GM15510 (cell line): ENCODE measurements around the gene HSDL2.

ENCODE experiments used
- POLR2A ChIP-seq: IDR thresholded peaks from 3 replicates; pipeline ENCODE4 v1.6.1; 2011; ENCODE audit warnings: borderline replicate concordance; ENCODE audit not compliant: insufficient read length; ENCODE audit errors: extremely low read depth

HSDL2 gene

GRCh38 chr9:112380825-112381221 is 915 bp downstream of the HSDL2 start:
- TF ChIP-seq POLR2A: no peak

DNA sequence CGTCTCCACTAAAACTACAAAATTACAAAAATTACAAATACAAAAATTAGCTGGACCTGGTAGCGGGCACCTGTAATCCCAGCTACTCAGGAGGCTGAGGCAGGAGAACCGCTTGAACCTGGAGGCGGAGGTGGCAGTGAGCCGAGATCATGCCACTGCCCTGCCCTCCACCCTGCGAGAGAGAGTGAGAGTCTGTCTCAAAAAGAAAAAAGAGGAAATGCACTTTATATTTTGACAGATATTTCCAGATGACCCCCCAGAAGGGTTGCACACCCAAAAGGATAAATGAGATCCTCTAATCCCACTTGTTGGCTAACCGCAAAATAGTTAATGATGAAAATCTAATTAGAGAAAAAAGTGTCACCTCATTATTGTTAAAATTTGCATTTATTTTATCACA is 2.2 kb downstream of the HSDL2 start:
- no peak for TF ChIP-seq POLR2A

- no peak for TF ChIP-seq POLR2A
These were observed 2.8 kb downstream of the HSDL2 start for GRCh38 chr9:112382501-112383364.

DNA sequence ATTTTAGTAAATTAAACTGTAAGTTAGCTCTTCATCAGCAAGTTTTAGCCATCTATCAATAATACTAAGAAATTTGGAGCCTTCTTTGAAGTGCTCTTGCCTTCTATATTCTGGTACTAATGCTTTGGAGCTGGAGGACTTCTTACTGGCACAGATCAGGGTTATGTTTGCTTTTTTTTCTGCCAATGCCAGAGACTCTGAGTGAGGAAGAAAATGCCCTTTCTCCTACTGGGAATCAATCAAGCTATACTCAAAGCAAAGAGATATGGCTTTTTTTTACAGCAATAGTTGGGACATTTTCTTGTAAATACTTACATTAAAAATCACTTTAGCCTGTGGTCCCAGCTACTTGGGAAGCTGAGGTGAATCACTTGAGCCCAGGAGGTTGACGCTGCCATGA is 4.3 kb downstream of the HSDL2 start:
- TF ChIP-seq POLR2A: no peak

GRCh38 chr9:112384690-112385089 is 4.8 kb downstream of the HSDL2 start:
- TF ChIP-seq POLR2A: no peak

- no peak for TF ChIP-seq POLR2A
These were observed 7.2 kb downstream of the HSDL2 start for GRCh38 chr9:112387115-112387514.

DNA sequence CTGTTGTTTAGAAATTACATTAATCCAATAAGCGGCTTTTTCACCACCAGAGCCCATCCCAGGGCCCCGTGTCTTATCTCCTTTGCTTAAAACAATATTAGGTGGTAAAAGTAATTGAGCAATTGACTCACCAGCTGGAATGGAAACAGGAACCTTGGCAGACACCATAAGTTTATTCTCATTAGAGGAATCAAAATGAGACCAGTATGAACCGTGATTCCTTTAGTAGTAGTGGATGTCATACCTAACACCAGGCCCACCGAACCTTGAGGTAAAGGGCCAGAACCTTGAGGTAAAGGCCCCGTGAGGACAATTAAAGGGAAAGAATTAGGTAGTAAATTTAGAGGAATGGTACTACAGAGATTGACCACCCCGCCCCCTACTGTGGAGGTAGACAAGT is 16.5 kb downstream of the HSDL2 start:
- no peak for TF ChIP-seq POLR2A

DNA sequence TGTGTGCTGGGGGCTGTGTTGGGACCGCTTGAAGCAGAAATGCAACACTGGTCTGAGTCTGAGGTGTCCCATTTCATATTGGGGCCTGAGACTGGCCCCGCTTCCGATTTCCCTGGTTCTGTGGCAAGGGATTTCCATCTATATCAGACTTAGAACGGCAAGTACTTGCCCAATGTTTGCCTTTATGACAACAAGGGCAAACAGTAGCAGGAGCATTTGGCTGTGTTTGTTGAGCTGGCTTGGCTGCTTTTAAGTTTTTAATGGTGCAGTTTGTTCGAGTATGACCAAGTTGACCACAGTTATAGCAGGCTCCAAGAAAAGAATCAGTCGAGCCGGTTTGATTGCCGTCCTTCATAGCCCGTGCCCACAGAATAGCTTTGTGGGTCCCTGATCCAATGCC is 17.0 kb downstream of the HSDL2 start:
- no peak for TF ChIP-seq POLR2A

- no peak for TF ChIP-seq POLR2A
These were observed 21.4 kb downstream of the HSDL2 start for GRCh38 chr9:112401175-112401815.

DNA sequence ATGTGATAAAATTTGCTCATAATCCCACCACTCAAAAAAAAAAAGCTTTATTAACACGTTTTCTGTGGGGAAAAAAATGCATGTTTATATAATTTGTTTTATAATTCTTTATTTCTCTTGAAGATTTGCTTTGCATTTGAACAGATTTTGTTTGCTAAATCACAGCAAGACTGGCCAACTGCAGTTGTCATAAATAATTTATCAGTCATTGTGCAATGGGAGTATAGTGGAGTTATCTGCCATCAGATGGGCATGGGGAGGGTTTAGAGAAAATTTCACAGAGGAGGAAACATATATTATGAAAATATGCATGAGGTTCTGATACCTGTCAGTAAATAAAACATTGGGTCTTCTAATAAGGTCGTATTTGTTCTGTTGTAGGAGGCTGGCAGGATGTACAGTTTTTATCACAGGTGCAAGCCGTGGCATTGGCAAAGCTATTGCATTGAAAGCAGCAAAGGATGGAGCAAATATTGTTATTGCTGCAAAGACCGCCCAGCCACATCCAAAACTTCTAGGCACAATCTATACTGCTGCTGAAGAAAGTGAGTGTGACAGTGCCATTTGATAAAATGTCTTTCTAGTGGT is 23.8 kb downstream of the HSDL2 start:
- no peak for TF ChIP-seq POLR2A

- no peak for TF ChIP-seq POLR2A
These were observed 24.6 kb downstream of the HSDL2 start for GRCh38 chr9:112404508-112404932.

DNA sequence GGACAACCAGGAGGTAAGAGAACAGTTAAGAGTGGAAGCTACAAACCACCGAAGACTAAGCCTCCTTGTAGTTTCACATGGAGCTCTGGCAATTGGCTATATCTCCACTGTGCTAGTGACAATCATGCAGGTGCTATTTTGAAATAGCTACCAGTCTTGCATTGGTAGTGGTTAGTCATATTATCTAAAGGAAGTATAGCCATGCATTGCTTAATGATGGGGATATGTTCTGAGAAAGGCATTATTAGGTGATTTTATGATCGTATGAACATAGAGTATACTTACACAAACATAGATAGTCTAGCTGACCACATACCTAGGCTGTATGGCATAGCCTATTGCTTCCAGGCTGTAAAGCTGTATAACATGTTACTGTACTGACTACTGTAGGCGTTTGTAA is 28.4 kb downstream of the HSDL2 start:
- TF ChIP-seq POLR2A: no peak

DNA sequence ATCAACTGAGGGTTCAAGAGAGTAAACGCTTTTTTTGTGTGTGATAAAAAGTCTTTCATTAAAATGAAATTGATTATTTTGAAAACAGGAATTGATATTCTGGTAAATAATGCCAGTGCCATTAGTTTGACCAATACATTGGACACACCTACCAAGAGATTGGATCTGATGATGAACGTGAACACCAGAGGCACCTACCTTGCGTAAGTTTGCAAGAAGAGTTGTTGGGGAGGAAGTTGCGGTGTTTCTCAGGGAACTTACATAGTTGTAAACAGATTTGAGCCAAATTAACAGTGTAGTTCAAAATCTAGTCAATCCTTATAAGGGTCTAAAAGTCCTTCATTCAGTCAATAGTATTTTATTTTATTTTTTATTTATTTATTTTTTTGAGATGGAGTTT is 28.9 kb downstream of the HSDL2 start:
- TF ChIP-seq POLR2A: no peak

GRCh38 chr9:112409758-112410157 is 29.9 kb downstream of the HSDL2 start:
- TF ChIP-seq POLR2A: no peak

DNA sequence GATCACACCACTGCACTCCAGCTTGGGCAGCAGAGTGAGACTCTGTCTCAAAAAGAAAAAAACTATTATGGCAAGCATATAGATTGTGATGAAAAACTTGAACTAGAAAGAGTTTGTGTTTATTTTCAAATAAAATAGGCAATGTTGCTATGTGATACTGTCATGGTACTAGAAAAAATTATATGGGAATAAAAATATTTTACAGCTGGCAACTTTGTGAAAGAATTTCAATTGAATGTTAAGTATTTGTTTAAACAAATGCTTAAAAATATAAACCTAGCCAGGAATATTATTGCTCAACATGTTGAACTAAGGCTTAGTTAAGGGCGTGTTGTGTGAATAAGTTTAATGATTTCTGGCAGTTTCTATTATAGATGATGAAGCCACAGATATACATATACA is 31.7 kb downstream of the HSDL2 start:
- no peak for TF ChIP-seq POLR2A

DNA sequence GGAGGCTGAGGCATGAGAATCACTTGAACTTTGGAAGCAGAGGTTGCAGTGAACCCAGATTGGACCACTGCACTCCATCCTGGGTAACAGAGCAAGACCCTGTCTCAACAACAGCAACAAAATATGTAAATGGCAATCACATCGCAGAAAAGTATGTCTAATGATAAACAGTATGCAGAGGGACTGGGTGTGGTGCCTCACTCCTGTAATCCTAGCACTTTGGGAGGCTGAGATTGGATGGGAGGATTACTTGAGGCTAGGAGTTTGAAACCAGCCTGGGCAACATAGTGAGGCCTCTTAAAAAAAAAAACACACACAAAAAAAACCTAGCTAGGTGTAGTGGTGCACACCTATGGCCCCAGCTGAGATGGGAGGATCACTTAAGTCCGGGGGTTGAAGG is 40.3 kb downstream of the HSDL2 start:
- TF ChIP-seq POLR2A: no peak

GRCh38 chr9:112421771-112422222 is 41.9 kb downstream of the HSDL2 start:
- TF ChIP-seq POLR2A: no peak
